ENCODE data around the gene DRICH1.
"Not testable (repeated sequence)": the region's sequence is repeated elsewhere in the genome, so short reads cannot be mapped to it uniquely, and the experiment has no call there.

The DRICH1 gene

GRCh38 chr22:23565915-23566704 is 66.0 kb downstream of the DRICH1 start:
- DNase-seq: no peak

DNA sequence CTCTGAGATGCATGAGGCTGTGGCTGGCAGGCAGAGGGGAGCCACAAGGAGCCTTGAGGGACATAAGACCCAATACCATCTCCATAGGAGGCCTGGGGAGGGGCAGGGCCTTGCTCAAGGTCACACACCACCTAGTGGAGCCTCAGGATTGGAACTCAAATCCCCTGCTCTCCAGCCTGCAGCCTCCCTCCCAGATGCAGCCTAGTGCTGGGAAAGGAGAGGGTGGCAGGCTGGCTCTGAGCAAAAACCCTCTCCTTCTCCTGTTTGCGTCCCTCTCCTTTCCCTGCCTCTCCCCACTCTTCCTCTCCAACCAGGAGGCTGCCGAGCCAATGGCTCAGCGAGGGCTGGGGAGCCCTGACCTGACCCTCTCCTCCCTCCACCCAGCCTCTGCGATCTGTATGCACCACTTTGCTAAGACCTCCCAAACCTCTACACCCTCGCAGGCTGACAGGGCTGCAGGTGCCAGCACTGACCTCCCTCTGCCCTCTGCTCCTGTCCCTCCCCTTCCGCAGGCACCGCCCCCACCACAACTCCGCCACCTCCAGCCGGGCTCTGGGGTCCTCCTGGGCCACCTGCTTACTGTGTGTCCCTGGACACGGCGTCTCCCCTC is 66.7 kb downstream of the DRICH1 start:
- DNase-seq: no peak

GRCh38 chr22:23564276-23564675 is 67.8 kb downstream of the DRICH1 start:
- DNase-seq: no peak

DNA sequence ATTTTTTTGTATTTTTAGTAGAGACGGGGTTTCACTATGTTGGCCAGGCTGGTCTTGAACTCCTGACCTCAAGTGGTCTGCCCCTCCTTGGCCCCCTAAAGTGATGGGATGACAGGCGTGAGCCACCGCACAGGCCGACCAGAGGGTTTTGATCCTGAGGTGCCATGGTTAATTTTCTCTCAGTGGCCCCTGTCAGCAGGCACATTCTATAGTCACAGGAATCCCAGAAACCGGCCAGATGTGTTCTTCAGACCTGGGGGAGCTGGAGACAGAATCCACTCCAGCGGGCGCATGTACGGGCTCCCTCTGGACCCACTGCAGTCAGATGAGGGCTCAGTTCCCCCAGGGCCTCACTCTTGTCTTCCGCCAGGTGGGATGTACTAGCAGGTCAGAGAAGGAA is 69.0 kb downstream of the DRICH1 start:
- DNase-seq: no peak

GRCh38 chr22:23562186-23562585 is 69.9 kb downstream of the DRICH1 start:
- DNase-seq: no peak

DNA sequence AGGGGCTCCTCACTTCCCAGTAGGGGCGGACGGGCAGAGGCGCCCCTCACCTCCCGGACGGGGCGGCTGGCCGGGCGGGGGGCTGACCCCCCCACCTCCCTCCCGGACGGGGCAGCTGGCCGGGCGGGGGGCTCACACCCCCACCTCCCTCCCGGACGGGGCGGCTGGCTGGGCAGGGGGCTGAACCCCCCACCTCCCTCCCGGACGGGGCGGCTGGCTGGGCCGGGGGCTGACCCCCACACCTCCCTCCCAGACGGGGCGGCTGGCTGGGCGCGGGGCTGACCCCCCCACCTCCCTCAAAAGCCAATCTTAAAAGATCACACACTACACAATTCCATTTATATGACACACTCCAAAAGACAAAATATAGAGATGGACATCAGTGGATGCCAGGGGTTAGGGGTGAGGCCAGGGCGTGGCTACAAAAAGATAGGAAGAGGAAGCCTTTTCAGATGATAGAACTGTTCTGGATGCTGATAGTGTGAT is 71.1 kb downstream of the DRICH1 start:
- DNase-seq: not testable (repeated sequence)

- not testable (repeated sequence) for DNase-seq
Measured at GRCh38 chr22:23560215-23560614, 71.9 kb downstream of the DRICH1 start.

Measured in effector CD8-positive, alpha-beta T cell (primary cell).